K562 (cell line): ENCODE data around the gene PGPEP1. TPM values are rescaled to one million over a fixed set of nuclear protein-coding genes. Genes with fewer than 3 reads are reported as not detected.

ENCODE experiments used
- CEBPG ChIP-seq, 3 experiments: fragments of 200-800 bp in 1 of 3; sonication (Bioruptor generic) in 1 of 3; sonication (generic) in 1 of 3; formaldehyde crosslinking in 1 of 3; IDR thresholded peaks in 2 of 3; conservative IDR thresholded peaks in 1 of 3; 2 replicates each; pipeline versions ENCODE4 v1.6.1 to v1.8.0; 2016 to 2022; ENCODE audit warnings: missing compliant biosample characterization in 2 of 3, missing genetic modification characterization in 2 of 3, mild to moderate bottlenecking in 1 of 3, missing genetic modification reagents in 1 of 3
- CXXC5 ChIP-seq: fragments of 250-450 bp; sonication (Bioruptor Pico); IDR thresholded peaks from 2 replicates; pipeline ENCODE4 v1.8.0; 2022; ENCODE audit warnings: inconsistent platforms, mild to moderate bottlenecking, moderate library complexity
- FOXP1 ChIP-seq: sonication (generic); formaldehyde crosslinking; IDR thresholded peaks from 2 replicates; pipeline ENCODE4 v1.8.0; 2022; ENCODE audit warnings: mild to moderate bottlenecking, missing genetic modification reagents
- MAZ ChIP-seq, 2 experiments: fragments of 450-650 bp in 1 of 2; sonication (generic) in 1 of 2; formaldehyde crosslinking; IDR thresholded peaks in 1 of 2; conservative IDR thresholded peaks in 1 of 2; 2 replicates each; pipeline versions ENCODE4 v1.4.0 to v1.5.0; 2020; ENCODE audit warnings: mild to moderate bottlenecking in 1 of 2, missing genetic modification reagents in 1 of 2
- MTA3 ChIP-seq: fragments of 450-650 bp; formaldehyde crosslinking; IDR thresholded peaks from 2 replicates; pipeline ENCODE4 v1.6.1; 2017; ENCODE audit warnings: mild to moderate bottlenecking, borderline replicate concordance
- RNF2 ChIP-seq: sonication (generic); IDR thresholded peaks from 2 replicates; pipeline ENCODE4 v1.6.1; 2016
- SLC30A9 ChIP-seq: fragments of 250-450 bp; sonication (Bioruptor Pico); IDR thresholded peaks from 2 replicates; pipeline ENCODE4 v1.8.0; 2022; ENCODE audit warnings: mild to moderate bottlenecking, moderate library complexity
- SOX6 ChIP-seq: fragments of 450-650 bp; IDR thresholded peaks from 2 replicates; pipeline ENCODE4 v1.6.1; 2014; ENCODE audit warnings: mild to moderate bottlenecking
- SREBF2 ChIP-seq: sonication (generic); formaldehyde crosslinking; IDR thresholded peaks from 2 replicates; pipeline ENCODE4 v1.4.0; 2020; ENCODE audit warnings: mild to moderate bottlenecking, missing genetic modification reagents
- U2AF1 ChIP-seq: fragments of 200-400 bp; formaldehyde crosslinking; optimal IDR thresholded peaks from 2 replicates; pipeline ENCODE3; 2017; ENCODE audit warnings: mild to moderate bottlenecking, low read depth, low read length, moderate library complexity
- ZBED1 ChIP-seq: IDR thresholded peaks from 2 replicates; pipeline ENCODE4 v1.6.1; 2014
- ZNF140 ChIP-seq: fragments of 250-450 bp; sonication (Bioruptor Pico); IDR thresholded peaks from 2 replicates; pipeline ENCODE4 v1.8.0; 2021; ENCODE audit warnings: moderate library complexity, mild to moderate bottlenecking, inconsistent platforms
- ZNF431 ChIP-seq: sonication (generic); formaldehyde crosslinking; IDR thresholded peaks from 2 replicates; pipeline ENCODE4 v1.8.0; 2022; ENCODE audit warnings: mild to moderate bottlenecking, missing genetic modification reagents
- polyA plus RNA-seq, 8 experiments: library from polyadenylated mRNA; depleted of rRNA in 4 of 8; stranded (reverse) in 5 of 8; unstranded in 3 of 8; fragments of >200 nt; fragmentation: Nextera tagmentation in 2 of 8; fragmentation: Illumina TruSeq in 1 of 8; extraction: Ambion mirVana in 2 of 8; extraction: Trizol in 1 of 8; gene quantifications; 2 replicates each; pipeline versions ENCODE4 v1.2.1 to v1.2.3, GENCODE V29; 2011 to 2014; ENCODE audit warnings: inconsistent platforms in 1 of 8, missing spikeins in 1 of 8
- total RNA-seq, 7 experiments: library from RNA; depleted of rRNA in 6 of 7; stranded (reverse); fragments of >200 nt in 6 of 7; fragmentation: Illumina TruSeq in 2 of 7; extraction: Trizol in 2 of 7; gene quantifications; 2 replicates each; pipeline versions ENCODE4 v1.2.1 to v1.2.3, GENCODE V29; 2011 to 2021; ENCODE audit warnings: low replicate concordance in 1 of 7
- TF ChIP-seq, protein P1 (sequence below), 2 experiments: fragments of 450-650 bp; formaldehyde crosslinking in 1 of 2; IDR thresholded peaks; 2 replicates each; pipeline versions ENCODE4 v1.4.0 to v1.6.1; 2014 to 2020; ENCODE audit warnings: mild to moderate bottlenecking in 2 of 2, borderline replicate concordance in 1 of 2, low read depth in 1 of 2
- TF ChIP-seq, protein P2 (sequence below): fragments of 250-450 bp; sonication (Bioruptor Pico); IDR thresholded peaks from 2 replicates; pipeline ENCODE4 v1.8.0; 2022; ENCODE audit warnings: moderate library complexity, mild to moderate bottlenecking, inconsistent platforms
- TF ChIP-seq, protein P3 (sequence below): fragments of 250-450 bp; sonication (Bioruptor Pico); IDR thresholded peaks from 2 replicates; pipeline ENCODE4 v1.8.0; 2022; ENCODE audit warnings: inconsistent platforms, mild to moderate bottlenecking, moderate library complexity, borderline replicate concordance

The PGPEP1 gene
- total and polyA plus RNA-seq, 9 of the 15 experiments (the other 6 are each of a cell fraction or from before 2014, with no cell fraction given), result 10.0 to 69.6 (median 33.5) TPM

GRCh38 chr19:18340190-18340989 lies at the start of gene PGPEP1 (continued):
- no peak for TF ChIP-seq ZNF140 (CRISPR knock-in tag)
- TF ChIP-seq RNF2, result no peak
- TF ChIP-seq, protein P1, sequence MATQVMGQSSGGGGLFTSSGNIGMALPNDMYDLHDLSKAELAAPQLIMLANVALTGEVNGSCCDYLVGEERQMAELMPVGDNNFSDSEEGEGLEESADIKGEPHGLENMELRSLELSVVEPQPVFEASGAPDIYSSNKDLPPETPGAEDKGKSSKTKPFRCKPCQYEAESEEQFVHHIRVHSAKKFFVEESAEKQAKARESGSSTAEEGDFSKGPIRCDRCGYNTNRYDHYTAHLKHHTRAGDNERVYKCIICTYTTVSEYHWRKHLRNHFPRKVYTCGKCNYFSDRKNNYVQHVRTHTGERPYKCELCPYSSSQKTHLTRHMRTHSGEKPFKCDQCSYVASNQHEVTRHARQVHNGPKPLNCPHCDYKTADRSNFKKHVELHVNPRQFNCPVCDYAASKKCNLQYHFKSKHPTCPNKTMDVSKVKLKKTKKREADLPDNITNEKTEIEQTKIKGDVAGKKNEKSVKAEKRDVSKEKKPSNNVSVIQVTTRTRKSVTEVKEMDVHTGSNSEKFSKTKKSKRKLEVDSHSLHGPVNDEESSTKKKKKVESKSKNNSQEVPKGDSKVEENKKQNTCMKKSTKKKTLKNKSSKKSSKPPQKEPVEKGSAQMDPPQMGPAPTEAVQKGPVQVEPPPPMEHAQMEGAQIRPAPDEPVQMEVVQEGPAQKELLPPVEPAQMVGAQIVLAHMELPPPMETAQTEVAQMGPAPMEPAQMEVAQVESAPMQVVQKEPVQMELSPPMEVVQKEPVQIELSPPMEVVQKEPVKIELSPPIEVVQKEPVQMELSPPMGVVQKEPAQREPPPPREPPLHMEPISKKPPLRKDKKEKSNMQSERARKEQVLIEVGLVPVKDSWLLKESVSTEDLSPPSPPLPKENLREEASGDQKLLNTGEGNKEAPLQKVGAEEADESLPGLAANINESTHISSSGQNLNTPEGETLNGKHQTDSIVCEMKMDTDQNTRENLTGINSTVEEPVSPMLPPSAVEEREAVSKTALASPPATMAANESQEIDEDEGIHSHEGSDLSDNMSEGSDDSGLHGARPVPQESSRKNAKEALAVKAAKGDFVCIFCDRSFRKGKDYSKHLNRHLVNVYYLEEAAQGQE (IDR thresholded peaks at IDR 0.05; ENCODE audit: borderline replicate concordance), result peak; percentile 8; the same call in 1 of the 2 replicates
- TF ChIP-seq, protein P1 (CRISPR knock-in tag; IDR thresholded peaks at IDR 0.05; ENCODE audit: low read depth), result no peak
- TF ChIP-seq, protein P2, sequence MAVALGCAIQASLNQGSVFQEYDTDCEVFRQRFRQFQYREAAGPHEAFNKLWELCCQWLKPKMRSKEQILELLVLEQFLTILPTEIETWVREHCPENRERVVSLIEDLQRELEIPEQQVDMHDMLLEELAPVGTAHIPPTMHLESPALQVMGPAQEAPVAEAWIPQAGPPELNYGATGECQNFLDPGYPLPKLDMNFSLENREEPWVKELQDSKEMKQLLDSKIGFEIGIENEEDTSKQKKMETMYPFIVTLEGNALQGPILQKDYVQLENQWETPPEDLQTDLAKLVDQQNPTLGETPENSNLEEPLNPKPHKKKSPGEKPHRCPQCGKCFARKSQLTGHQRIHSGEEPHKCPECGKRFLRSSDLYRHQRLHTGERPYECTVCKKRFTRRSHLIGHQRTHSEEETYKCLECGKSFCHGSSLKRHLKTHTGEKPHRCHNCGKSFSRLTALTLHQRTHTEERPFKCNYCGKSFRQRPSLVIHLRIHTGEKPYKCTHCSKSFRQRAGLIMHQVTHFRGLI, result no peak
- TF ChIP-seq FOXP1 (CRISPR knock-in tag), result no peak
- no peak for TF ChIP-seq SLC30A9
- TF ChIP-seq, protein P3, sequence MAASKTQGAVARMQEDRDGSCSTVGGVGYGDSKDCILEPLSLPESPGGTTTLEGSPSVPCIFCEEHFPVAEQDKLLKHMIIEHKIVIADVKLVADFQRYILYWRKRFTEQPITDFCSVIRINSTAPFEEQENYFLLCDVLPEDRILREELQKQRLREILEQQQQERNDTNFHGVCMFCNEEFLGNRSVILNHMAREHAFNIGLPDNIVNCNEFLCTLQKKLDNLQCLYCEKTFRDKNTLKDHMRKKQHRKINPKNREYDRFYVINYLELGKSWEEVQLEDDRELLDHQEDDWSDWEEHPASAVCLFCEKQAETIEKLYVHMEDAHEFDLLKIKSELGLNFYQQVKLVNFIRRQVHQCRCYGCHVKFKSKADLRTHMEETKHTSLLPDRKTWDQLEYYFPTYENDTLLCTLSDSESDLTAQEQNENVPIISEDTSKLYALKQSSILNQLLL (CRISPR knock-in tag), result no peak
- TF ChIP-seq CXXC5 (CRISPR knock-in tag), result peak; percentile 90
- TF ChIP-seq SREBF2 (CRISPR knock-in tag), result no peak
- peak; percentile 52; the same call in 1 of the 2 replicates for TF ChIP-seq MTA3
- peak; percentile 100 for TF ChIP-seq ZBED1
- TF ChIP-seq ZNF431 (CRISPR knock-in tag), result no peak
- peak in 1 of 2 experiments; percentile 64 for TF ChIP-seq MAZ (CRISPR knock-in tag; conservative IDR thresholded peaks at IDR 0.05 in 1 of 2, IDR thresholded peaks at IDR 0.05 in 1 of 2)
- TF ChIP-seq U2AF1, result no peak
- TF ChIP-seq SOX6, result no peak
- TF ChIP-seq CEBPG (CRISPR knock-in tag; IDR thresholded peaks at IDR 0.05), result 0 out of 2 replicates have a peak, but pooled peaks have one; percentile 3
- TF ChIP-seq CEBPG (tag; conservative IDR thresholded peaks at IDR 0.05 in 1 of 2, IDR thresholded peaks at IDR 0.05 in 1 of 2), result no peak; a peak in 1 of 4 replicates
